ENCODE measurements around the gene RPP38.

The RPP38 gene

GRCh38 chr10:15152556-15152955 is 55.4 kb downstream of the RPP38 start:
- no peak for DNase-seq (ENCODE audit: low read depth, low spot score)

All from iPS DF 19.7 (cell line).